NAMALWA (cell line): Measurements from ENCODE around the gene CD209.
"Not testable (repeated sequence)": the region's sequence is repeated elsewhere in the genome, so short reads cannot be mapped to it uniquely, and the experiment has no call there.

Source experiments
- DNase-seq: peaks from one replicate; pipeline ENCODE4 v3.0.0-alpha.2; 2015; ENCODE audit warnings: low spot score

CD209 gene

DNA sequence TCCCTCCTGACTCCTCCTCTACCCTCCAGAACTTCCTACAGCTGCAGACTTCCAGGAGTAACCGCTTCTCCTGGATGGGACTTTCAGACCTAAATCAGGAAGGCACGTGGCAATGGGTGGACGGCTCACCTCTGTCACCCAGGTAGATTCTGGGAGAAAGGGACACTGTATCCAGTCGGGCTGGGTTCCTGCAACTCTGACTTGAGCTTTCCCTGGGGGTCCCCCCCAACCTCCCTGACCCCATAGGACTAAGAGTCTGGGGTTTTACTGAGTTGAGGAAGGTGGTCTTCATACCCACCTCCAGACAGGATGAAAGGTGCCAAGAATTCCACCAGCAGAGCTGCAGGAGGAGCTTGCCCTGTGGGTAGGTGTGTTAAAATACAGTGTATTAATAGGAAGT lies 20.2 kb upstream of the CD209 start:
- no peak for DNase-seq

- no peak for DNase-seq
Observed at GRCh38 chr19:7766535-7766934, 19.2 kb upstream of the CD209 start.

GRCh38 chr19:7765043-7765442 lies 17.7 kb upstream of the CD209 start:
- not testable (repeated sequence) for DNase-seq

GRCh38 chr19:7764157-7764556 lies 16.8 kb upstream of the CD209 start:
- DNase-seq, result not testable (repeated sequence)

DNA sequence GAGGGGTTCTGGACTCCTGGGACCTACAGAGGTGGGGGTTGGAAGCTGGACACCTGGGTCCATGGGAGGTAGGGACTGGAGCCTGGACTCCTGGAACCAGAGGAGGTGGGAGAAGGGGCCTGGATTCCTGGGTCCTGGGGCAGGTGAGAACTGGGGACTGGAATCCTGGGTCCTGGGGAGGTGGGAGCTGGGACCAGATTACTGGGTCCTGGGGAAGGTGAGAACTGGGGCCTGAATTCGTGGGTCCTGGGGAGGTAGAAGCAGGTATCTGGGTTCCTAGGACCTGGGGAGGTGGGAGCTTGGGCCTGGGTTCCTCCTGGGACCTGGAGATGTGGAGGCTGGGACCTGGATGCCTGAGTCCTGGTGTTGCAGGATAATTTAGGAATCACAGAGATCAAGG lies 16.4 kb upstream of the CD209 start:
- DNase-seq, result no peak

GRCh38 chr19:7762719-7763293 lies 15.5 kb upstream of the CD209 start, which contains the start of gene CLEC4M:
Gene CLEC4M (plus strand): TSS chr19:7763243. CDS start chr19:7763267, 24 bp downstream.
- no peak for DNase-seq

DNA sequence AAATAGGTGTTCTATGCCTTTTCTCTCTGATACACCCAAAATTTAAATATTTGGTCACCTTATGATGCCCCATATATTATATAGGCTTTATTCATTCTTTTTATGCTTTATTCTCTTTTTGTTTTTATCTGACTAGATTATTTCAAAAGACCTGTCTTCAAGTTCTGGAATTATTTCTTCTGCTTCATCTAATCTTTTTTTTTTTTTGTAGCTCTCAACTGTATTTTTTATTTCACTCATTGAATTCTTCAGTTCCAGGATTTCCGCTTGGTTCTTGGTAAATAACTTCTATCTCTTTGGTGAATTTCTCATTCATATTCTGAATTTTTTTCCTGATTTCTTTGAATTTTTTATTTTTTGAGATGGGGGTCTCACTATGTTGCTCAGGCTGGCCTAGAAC lies 11.8 kb upstream of the CD209 start:
- DNase-seq, result no peak

- DNase-seq, result no peak
Observed at GRCh38 chr19:7757358-7757757, 10.0 kb upstream of the CD209 start.

GRCh38 chr19:7756258-7756657 lies 8.9 kb upstream of the CD209 start:
- no peak for DNase-seq

- peak; percentile 21 for DNase-seq
Observed at GRCh38 chr19:7751157-7751783, 3.9 kb upstream of the CD209 start.

DNA sequence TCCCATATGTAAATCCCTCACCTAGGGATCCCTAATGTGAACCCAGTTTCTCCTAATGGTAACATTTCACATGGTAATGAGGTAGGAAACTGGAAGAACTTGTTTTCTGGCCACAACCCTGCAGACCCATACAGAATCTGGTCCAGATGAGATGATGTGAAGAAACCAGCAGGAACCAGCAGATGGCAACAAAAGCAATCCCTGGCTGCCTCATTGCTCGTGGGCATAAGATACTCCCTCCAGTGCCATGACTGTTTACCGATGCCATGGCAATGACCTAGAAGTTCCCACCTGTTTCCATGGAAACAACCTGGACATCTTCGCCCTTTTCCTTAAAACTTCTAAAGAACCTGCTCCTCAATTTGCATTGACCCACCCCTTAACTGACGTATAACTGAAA lies 1.4 kb upstream of the CD209 start:
- DNase-seq, result peak; percentile 43

DNA sequence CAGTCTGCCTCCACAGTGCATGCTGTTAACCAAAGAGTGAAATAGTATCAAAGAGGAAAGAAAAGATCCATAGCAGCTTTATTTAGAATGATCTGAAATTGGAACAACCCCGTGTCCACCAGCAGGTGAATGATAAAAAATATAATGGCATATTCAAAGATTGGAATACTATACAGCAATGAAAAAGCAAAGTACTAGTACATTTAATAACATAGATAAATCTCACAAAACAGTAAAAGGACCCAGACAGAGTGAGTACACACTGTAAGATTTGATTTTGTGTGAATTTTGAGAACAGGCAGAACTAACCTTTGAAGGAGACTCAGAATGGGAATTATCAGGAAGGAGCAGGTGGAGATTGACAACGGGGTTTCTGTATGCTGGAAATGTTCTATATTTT lies 837 bp upstream of the CD209 start:
- no peak for DNase-seq

DNA sequence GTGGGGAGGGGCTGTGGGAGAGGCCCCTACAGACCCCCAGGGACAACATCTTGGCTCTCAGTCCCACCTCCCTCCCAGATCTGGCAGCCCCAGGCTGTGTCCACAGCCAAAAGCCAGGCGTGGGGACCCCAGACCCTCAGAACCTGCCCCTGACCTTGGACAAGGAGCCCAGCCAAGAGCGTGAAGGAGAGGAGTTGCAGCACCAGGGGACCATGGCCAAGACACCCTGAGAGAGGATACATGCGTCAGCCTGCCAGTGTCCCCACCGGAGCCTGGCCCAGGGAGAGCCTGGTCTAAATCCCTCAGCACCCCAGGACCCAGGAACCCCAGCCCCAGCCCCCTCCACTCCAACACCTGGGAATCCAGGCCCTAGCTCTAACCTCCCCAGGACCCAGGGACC lies 1.0 kb downstream of the CD209 start:
- DNase-seq, result not testable (repeated sequence)

DNA sequence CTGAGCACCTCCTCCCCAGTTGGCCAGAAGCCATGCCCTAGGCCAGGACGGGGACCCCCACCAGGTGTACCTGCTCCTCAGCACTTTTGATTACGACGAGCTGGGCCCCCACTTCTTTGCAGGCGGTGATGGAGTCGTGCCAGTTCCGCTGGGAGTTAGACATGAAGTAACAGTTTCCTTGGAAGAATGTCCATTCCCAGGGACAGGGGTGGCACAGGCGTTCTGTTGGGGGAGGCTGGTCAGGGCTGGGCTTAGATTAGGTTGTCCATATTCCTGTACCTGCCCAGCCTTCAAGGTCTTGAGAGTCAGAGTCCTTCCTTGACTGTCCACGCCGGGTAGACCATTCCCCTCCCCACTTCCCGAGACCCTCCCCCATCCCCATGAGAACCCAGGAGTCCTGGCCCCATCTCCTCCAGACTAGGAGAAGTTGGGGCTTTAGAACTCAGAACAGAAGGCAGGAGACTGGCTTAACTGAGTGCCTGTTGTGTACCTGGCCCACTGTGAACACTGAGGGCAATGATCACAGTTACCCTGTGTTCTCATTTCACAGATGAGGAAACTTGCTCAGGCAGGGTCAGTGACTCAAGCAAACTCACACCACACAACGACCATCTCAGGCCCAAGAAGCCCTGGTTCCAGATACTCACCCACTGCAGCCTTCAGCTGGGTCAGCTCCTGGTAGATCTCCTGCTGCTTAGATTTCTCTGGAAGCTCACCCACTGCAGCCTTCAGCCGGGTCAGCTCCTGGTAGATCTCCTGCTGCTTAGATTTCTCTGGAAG lies 2.3 kb downstream of the CD209 start:
- no peak for DNase-seq

- DNase-seq, result no peak
Observed at GRCh38 chr19:7744199-7744786, 3.0 kb downstream of the CD209 start.

DNA sequence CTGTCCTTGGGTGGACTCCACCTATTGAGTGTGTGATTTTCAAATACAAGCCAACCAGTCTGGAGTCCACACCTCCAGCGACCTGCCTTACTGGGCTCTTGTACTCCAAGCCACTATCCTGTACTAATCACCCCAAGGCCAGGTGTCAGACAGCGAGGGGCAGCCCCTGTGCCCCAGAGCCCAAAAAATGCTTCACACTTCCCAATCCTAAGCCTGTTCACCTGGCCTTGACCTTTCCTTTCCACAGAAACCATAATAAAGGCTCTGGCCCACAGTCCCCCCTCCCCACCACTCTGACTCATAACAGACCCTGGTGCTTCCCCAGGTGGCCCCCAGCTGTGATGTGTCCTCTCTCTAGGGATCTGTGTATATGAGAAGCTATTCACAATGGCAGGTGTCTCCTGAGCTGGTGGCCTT lies 3.9 kb downstream of the CD209 start:
- peak; percentile 39 for DNase-seq

GRCh38 chr19:7742991-7743390 lies 4.3 kb downstream of the CD209 start:
- DNase-seq, result no peak

DNA sequence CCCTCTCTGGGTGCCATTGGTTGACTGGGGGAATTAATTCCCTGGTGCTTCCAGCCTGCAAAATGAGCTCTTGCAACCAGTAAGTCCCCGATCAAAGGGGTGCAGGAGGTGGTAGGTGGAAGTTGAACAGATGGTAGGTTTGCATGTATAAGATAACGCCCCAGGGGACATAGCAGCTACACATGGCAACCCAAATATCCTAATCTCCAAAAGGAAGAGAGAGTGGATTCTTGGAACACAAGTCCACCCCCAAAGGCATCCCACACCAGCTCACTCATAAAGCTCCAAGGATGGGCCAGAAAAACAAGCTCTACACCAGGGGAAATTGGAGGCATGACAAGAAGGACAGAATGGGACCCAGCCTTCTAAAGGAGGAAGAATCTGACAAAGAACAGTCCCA lies 4.8 kb downstream of the CD209 start:
- no peak for DNase-seq

GRCh38 chr19:7740682-7741054 lies 6.7 kb downstream of the CD209 start:
- no peak for DNase-seq

- DNase-seq, result no peak
Observed at GRCh38 chr19:7739801-7740681, 7.3 kb downstream of the CD209 start.

DNA sequence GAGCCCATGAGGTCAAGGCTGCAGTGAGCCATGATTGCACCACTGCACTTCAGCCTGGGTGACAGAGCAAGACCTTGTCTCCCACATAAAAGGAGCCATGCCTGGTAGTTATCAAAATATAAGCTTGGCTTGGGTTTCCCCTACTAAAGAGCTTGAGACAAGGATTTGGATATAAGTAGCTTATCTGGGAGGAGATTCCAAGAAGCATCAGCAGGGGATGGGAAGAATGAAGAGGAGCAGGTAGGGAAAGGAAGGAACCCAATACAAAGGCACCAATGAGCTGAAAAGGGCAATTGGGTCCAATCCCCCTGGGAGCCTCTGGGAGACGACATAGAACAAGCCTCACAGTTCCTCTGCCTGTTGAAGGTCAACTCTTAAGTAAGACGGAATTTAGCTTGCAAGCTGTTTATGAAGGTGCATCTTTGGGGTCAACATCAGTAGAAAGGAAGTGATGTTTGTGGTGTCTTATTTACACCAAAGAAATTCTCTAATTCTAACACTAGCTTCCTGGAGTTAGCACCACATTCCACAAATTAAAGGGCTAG lies 8.1 kb downstream of the CD209 start:
- DNase-seq, result no peak

DNA sequence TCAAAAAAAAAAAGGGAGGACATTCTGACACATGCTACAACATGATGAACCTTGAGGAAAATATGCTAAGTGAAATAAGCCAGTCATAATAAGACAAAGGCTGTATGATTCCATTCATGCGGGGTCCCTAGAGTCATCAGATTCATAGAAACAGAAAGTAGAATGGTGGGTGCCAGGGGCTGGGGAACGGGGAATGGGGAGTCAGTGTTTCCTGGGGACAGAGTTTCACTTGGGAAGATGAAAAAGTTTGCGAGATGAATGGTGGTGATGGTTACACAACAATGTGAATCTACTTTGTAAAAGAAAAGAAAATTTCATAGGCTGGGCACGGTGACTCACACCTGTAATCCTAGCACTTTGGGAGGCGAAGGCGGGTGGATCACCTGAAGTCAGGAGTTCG lies 9.3 kb downstream of the CD209 start:
- DNase-seq, result no peak
